NCI-H446 (cell line): ENCODE measurements around the gene SH2D3C.

ENCODE experiments used
- DNase-seq, 2 experiments: peaks; one replicate each; lab custom pipeline; 2025; lab: John Stamatoyannopoulos, UW

Gene SH2D3C

DNA sequence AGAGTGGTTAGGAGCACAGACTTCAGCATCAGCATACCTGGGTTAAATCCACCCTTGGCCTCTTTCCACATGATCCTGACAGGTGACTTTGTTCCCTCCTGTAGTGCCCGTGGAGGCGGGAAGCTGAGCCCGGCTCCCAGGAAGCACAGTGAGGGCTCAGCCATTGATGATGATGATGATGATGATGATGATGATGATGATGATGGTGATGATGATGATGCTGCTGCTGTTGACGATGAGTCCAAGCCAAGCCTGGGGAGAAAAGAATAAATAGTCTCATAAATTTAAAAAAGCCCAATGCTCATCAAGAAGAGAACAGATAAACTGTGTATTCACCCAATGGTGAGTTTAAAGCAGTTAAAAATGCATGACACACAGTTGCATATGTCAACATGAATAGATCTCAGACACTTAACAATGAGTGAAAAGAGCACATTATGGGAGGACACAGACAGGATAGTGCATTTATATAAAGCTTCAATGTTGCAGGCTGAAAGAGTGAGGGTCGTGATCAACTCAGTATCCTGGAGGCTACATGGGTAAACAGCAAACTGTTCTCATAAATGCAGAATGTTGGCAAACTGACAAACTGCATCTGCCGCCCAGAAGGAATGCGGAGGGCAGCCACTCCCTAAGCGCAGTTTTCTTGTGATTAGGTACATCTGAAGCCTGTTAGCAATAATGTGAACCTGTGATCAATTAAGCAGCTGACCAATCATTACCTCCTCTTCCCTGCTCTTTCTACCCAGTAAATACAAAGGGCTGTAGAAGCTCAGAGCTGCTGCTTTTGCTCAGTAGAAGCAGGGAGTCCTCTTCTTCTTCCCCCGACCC is 83.4 kb downstream of the SH2D3C start:
- no peak for DNase-seq

DNA sequence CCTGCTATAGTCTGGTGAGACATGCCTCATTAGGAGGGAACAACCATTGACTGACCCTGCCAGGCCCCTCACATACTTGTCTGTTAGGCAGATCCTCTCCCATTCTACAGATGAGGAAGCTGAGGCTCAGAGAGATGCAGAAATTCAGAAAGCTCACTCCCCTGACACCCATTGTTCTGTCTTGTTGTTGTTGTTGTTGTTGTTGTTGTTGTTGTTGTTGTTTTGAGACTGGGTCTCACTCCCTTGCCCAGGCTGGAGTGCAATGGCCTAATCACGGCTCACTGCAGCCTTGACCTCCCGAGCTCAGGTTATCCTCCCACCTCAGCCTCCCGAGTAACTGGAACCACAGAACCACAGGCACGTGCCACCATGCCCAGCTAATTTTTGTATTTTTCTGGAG is 84.8 kb downstream of the SH2D3C start:
- DNase-seq, result no peak

DNA sequence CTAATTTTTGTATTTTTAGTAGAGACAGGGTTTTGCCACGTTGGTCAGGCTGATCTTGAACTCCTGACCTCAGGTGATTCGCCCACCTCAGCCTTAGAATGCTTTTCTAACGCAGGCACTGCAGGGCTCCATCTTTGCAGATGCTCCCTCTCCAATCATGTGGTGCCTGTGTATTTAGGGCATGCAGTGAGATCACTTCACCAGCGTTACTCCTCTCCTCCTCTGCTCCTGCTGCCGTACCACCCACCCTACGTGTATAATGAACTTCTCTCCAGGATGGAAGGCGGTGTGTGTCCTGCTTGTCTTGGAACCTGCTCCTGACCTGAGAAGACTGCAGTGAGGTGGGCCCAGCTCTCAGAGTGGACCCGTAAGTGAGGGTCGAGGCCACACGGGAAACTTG is 85.3 kb downstream of the SH2D3C start:
- no peak for DNase-seq

DNA sequence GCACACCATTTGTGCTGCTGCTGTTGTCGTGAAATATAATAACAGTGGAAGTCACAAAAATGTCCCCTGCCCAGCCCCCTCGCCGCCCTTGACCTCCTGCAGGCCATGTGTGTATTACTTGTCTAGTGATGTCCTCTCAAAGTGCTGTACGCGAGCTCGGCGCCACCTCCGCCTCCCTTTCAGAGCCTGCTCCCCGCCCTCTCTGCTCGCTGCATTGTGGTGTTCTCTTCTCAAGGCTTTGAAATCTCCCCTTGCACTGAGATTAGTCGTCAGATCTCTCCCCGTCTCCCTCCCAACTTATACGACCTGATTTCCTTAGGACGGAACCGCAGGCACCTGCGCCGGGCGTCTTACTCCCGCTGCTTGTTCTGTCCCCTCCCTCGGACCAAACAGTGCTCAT is 86.4 kb downstream of the SH2D3C start:
- DNase-seq, result no peak

DNA sequence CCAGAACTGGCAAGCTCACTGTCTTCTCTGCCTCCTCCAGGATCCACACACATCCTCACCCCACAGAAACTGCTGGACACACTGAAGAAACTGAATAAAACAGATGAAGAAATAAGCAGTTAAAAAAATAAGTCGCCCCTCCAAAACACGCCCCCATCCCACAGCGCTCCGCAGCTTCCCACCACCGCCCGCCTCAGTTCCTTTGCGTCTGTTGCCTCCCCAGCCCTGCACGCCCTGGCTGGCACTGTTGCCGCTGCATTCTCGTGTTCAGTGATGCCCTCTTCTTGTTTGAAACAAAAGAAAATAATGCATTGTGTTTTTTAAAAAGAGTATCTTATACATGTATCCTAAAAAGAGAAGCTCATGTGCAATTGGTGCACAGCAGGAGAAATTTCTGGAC is 87.7 kb downstream of the SH2D3C start:
- DNase-seq, result no peak

DNA sequence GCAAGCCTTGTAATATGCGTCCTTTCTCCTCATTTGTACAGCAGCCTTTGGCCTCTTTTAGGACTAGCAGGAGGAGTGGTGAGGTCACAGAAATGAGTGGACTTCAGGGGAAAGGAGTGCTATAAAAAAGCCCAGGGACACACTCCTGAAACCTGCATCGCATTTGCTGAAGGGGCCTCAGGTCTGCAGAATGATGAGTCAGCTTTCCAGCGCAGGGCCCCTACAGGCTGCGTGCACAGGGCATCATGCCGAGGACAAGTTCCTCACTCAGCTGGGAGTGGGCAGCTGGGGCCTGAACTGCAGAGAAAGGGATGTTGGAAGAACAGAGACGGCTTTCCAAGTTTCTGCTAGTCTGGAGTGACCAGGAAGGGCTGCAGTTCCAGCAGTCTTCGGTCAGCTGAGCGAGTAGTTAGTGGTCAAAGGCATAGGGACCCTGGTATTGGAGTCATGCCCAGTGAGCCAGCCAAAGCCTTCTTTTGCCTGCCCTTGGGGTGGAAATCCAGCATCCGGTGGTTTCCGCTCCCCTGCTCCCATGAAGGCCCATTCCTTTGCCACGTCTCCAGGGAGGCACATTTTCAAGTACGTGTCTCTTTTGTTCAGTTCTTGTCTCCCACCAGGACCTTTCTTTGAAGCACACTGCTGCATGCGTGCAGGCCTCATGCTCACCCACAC is 89.0 kb downstream of the SH2D3C start:
- DNase-seq, result no peak
